Uterine smooth muscle cell (primary cell): ENCODE results near the gene TUBGCP6. TPM values are rescaled to one million over a fixed set of nuclear protein-coding genes. Genes with fewer than 3 reads are reported as not detected.

Source experiments
- total RNA-seq: library from RNA; depleted of rRNA; stranded (reverse); fragments of >200 nt; gene quantifications from 2 replicates; pipeline ENCODE4 v1.2.3, GENCODE V29; 2014

Gene TUBGCP6, protein sequence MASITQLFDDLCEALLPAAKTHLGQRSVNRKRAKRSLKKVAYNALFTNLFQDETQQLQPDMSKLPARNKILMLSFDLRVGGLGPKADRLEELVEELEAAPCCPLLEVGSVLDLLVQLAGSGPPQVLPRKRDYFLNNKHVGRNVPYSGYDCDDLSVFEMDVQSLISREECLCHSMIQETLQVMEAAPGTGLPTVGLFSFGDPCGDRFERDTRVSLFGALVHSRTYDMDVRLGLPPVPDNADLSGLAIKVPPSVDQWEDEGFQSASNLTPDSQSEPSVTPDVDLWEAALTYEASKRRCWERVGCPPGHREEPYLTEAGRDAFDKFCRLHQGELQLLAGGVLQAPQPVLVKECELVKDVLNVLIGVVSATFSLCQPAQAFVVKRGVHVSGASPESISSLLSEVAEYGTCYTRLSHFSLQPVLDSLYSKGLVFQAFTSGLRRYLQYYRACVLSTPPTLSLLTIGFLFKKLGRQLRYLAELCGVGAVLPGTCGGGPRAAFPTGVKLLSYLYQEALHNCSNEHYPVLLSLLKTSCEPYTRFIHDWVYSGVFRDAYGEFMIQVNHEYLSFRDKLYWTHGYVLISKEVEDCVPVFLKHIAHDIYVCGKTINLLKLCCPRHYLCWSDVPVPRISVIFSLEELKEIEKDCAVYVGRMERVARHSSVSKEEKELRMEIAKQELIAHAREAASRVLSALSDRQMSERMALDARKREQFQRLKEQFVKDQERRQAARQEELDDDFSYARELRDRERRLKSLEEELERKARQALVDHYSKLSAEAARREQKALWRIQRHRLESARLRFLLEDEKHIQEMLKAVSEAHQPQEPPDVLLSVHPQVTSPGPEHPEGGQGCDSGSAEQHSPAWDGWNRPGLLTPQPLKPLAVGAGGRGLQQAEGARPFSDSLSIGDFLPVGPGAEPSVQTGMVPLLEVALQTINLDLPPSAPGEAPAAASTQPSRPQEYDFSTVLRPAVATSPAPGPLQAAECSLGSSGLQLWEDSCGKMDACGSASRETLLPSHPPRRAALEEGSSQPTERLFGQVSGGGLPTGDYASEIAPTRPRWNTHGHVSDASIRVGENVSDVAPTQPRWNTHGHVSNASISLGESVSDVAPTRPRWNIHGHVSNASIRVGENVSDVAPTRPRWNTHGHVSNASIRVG (N-terminal part only)
- 37.0 and 37.6 TPM in 2 replicates for total RNA-seq

DNA sequence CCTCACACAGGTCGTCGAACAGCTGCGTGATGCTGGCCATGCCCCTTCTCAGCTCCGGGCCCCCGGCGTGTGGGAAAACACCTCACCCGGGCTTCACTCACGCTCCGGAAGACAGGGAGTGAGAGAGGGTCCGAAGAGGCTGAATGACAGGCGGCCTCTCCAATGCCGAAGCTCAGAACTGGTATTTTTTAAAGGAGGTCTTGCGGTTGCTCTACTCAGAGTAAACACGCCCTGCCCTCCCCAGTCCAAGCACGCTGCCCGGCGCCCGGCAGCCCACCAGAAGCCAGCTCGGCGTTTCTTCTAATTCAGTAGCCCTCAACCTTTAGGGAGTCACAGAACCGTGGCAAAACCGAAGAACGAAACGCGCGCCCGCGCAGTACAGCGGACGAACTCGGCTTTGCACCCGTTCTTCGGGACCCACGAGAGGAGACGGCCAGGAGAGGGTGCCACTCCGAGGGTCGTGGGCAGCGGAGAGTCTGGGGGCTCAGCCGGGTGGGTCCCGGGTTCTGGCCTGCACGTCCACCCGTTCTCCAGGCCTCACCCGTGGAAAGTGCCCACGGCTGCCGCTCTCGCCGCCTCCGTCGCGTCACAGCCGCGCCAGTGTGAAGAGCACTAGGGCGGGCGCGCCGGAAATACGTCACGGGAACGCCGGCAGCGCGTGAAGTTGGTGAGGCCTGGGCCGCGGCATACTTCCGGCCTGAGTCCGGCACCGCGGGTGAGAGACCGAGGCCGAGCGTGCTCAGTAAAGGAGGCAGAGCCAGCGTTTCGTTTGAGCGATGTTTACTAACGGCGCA is at the start of gene TUBGCP6:
TUBGCP6 (minus strand) TSS at position 604 of the 794 bp plus-strand sequence; CDS start at position 40, 564 bp downstream.

DNA sequence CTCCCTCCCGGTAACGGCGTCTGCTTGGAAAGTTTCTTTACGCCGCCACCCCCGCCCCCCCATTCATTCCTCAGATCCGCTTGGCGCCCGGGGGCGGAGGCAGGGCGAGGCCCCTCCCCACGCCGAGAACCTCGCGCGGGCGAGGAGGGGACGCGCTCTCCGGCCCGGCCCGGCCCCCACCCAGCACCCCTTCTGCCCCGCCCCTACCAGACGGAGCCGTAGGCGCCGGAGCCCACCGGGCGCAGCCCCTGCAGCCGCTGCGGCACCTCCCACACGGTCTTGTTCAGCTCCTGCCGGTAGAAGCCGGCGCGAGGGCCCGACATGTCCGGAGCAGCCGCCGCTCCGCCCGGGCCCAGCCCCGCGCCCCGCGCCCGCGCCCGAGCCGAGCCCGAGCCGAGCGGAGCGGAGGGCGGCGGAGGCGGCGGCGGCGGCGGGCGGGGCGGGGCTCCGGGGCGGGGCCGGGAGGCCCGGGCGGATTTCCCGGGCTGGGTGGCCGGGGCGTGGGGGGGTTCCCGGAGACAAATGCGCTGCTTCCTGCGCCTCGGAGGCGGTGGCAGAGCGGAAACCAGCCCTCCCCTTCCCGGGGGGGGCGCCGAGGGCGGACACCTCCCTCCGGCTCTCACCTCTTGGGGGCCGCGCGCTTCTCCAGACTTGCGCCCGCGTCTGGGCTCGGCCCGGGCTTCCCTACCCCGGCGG is 25.3 kb upstream of the TUBGCP6 start, which contains the start of gene MAPK11:
MAPK11 (minus strand) TSS at position 411 of the 696 bp plus-strand sequence; CDS start at position 323, 88 bp downstream.

DNA sequence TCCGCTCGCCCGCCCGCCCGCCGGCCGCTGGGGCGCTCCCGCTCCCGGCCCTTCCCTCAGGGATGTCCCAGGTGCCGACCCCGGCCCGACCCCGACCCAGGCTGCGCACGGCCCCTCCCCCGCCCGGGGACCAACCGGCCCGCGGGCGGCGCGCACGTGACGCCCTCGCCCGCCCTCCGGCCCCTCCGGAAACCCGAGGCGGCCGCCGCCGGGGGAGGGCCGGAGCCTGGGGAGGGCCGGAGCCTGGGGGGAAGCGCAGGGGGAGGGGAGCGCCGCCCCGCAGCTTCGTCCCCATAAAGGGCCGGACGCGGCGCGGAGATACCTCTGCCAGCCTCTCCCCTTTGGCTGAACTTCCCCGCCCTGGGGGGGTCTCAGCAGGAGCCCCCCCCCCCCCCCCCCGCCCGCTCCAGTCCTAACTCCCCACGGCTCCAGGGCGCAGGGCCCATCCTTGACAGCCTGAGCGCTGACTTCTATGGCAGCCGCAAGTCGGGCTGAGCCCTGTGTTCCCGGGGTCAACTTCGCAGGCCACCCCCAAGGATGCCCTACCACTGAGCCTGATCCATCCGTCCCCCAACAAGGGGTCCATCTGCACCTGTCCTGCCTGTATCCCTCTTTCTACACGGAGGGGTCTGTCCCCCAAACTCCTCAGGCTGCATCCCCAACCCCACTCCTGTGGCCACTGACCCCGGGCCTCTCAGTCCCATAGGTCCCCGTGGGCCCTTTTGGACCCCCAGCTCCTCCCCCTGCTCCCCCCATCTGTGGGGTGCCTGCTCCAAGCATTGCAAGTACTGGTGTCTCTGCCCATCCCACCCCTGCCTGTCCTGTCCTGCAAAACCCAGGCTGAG is 17.0 kb upstream of the TUBGCP6 start, which contains the start of gene MAPK12:
MAPK12 (minus strand) TSS at position 69 of the 845 bp plus-strand sequence. CDS start 174 bp downstream, outside the sequence.

GRCh38 chr22:50250555-50251476 is 6.0 kb upstream of the TUBGCP6 start, which contains the start of gene HDAC10:
Gene HDAC10 (minus strand): TSS chr22:50251265. CDS start chr22:50251032, 233 bp downstream.

GRCh38 chr22:50200461-50201190 is 44.2 kb downstream of the TUBGCP6 start, which contains the start of gene SELENOO:
Gene SELENOO (plus strand): TSS chr22:50201011. CDS start chr22:50201037, 26 bp downstream.

DNA sequence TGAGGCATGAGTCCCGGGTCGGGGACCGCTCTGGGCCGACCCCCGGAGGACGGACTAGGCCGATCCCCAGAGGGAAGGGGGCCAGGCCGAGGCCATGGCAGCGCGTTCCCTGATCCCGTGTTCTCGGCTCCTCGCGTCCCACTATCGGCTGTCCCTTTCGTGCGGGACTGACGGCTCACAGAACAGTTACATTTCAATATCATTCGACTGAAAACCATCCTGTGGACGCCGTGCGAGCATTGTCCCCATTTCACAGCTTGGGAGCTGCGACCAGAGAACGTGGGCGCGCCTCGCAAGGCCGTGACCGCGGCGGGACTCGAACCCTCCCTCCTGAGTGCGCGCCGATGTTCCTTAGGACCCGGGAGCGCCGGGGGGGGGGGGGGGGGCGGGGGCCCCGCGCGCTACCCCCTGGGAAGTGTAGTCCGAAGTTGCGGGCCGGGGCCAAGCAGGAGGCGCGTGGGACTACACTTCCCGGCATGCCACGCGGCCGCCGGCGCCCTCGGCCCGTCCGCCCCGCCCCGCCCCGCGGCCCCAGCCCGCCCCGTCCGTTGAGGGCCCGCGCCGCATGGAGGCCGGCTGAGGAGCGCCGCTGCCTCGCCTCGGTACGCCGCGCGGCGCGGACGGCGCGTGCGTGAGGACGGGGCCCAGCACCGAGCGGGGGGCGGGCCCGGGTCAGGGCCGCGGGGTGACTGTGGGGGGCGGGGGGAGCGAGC is 59.3 kb downstream of the TUBGCP6 start, which contains the start of gene TRABD:
TRABD (plus strand) TSS at position 539 of the 713 bp plus-strand sequence. CDS start 7,148 bp downstream, outside the sequence.

GRCh38 chr22:50170453-50171318 is 74.1 kb downstream of the TUBGCP6 start, which contains the start of gene PANX2:
Gene PANX2 (plus strand): TSS chr22:50170731. CDS start chr22:50170731, 0 bp downstream.

Other genes starting within 250 kb of the TUBGCP6 start
- gene IL17REL, start 232.3 kb downstream of the TUBGCP6 start, total RNA-seq = not detected in 2 replicates
- not detected in 2 replicates for gene TTLL8, start 186.7 kb downstream of the TUBGCP6 start, total RNA-seq
- gene MLC1, start 159.6 kb downstream of the TUBGCP6 start, total RNA-seq = 0.12 TPM in 1 of 2 replicates, not detected in the other
- 1.7 and 5.1 TPM in 2 replicates for gene MOV10L1, start 155.0 kb downstream of the TUBGCP6 start, total RNA-seq
- gene PANX2, start 74.3 kb downstream of the TUBGCP6 start, total RNA-seq = 0.37 and 0.66 TPM in 2 replicates
- gene TRABD, start 59.1 kb downstream of the TUBGCP6 start, total RNA-seq = 30.1 and 33.0 TPM in 2 replicates
- gene SELENOO, start 44.0 kb downstream of the TUBGCP6 start, total RNA-seq = 25.6 and 28.3 TPM in 2 replicates
- gene HDAC10, start 6.2 kb upstream of the TUBGCP6 start, total RNA-seq = 30.1 and 40.7 TPM in 2 replicates
- 41.2 and 46.6 TPM in 2 replicates for gene MAPK12, start 16.7 kb upstream of the TUBGCP6 start, total RNA-seq
- 7.4 and 8.6 TPM in 2 replicates for gene MAPK11, start 25.4 kb upstream of the TUBGCP6 start, total RNA-seq
- gene PLXNB2, start 62.6 kb upstream of the TUBGCP6 start, total RNA-seq = 118 and 202 TPM in 2 replicates
- 1.5 and 2.7 TPM in 2 replicates for gene DENND6B, start 82.0 kb upstream of the TUBGCP6 start, total RNA-seq
- gene PPP6R2, start 98.3 kb upstream of the TUBGCP6 start, total RNA-seq = 72.0 and 73.0 TPM in 2 replicates
- gene SBF1, start 230.0 kb upstream of the TUBGCP6 start, total RNA-seq = 83.4 and 118 TPM in 2 replicates
- 1.8 and 7.0 TPM in 2 replicates for gene ADM2, start 236.5 kb upstream of the TUBGCP6 start, total RNA-seq
- not detected in 2 replicates for gene MIOX, start 241.8 kb upstream of the TUBGCP6 start, total RNA-seq